HG03342 (cell line): ENCODE data around the gene TIA1.

ENCODE experiments used
- ATAC-seq: cut with Tn5 transposase; IDR thresholded peaks from one replicate; pipeline ENCODE4 v1.9.1; 2021; ENCODE audit warnings: mild to moderate bottlenecking, moderate library complexity; ENCODE audit not compliant: unreplicated experiment

The TIA1 gene

DNA sequence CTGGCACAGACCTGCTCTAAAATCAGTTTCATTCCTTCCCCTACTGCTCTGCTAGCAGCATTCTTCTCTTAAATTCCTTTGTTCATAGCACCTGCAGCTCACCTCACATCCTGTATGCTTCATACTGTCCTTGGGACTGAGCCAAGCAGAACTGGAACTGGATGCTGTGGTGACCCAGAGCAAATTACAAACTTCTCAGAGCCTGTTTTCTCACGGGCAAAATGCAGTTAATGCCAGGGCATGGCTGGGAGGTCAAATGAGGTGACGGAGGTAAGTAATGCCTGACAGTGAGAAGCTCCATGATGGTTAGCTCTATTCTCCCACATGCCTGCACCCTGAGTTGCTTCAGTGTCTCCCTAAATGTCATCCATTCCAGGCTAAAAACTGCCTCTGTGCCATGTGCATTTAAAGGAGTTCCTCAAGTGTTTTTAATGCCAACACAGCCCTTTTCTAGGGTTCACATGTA lies 87.3 kb downstream of the TIA1 start:
- ATAC-seq, result peak; percentile 90

DNA sequence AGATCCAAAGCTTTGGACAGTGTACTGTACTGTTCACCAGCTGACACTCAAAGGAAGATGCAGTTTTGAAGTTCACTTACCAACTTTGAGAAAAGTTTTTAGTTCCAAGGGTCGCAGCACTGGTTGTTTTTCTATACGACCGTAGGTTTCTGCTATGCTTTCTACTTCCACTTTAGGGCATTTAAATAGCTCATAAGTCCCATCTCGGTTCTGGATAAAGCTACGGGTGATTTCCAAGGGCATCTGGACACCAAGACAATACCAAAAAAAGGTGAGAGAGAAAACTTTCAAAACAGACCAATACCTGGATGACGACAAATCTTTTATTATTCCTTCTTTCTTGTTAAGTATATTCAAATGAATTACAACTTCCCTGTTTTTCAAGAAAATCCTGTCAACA lies 87.9 kb downstream of the TIA1 start:
- ATAC-seq, result no peak
